Upper lobe of left lung (tissue), 4 donors: ENCODE measurements around the gene RTCB.

Source experiments
- POLR2A ChIP-seq, 4 donors: fragments of 450-650 bp; IDR thresholded peaks; one replicate each; pipeline ENCODE4 v1.5.1; 2016 to 2017; ENCODE audit warnings: antibody characterized with exemption in 4 of 4, mild to moderate bottlenecking in 2 of 4
- POLR2AphosphoS5 ChIP-seq, 2 donors: sonication (generic); formaldehyde crosslinking; IDR thresholded peaks; one replicate each; pipeline ENCODE4 v1.5.1; 2017; ENCODE audit warnings: antibody characterized with exemption in 2 of 2
- TF ChIP-seq, protein P1 (sequence below), 6 experiments: fragments of 450-650 bp in 4 of 6; fragments of 200-600 bp in 2 of 6; sonication (generic) in 2 of 6; IDR thresholded peaks; one replicate each; pipeline ENCODE4 v1.5.1; 2016 to 2019; ENCODE audit warnings: antibody characterized with exemption in 6 of 6

DNA sequence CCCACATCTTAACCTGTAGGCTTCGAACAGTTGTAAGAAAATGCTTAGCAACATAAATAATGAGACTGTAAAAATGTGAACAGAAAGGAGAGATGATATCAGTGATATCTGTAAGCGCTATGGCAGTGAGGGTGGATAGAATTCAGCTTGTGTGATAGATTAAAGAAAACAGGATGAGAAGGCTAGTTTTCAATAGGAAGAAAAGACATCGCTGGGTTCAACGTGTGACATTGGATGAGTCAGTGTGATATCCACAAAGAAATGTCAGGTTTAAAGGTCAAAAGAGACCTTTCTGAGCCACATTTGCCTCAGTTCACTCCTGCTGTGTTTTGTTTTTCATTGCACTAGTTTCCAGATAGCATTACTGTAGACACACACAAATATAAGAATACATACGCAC is 68.1 kb downstream of the RTCB start:
- no peak for TF ChIP-seq POLR2A (IDR thresholded peaks at IDR 0.05)
- TF ChIP-seq, protein P1, sequence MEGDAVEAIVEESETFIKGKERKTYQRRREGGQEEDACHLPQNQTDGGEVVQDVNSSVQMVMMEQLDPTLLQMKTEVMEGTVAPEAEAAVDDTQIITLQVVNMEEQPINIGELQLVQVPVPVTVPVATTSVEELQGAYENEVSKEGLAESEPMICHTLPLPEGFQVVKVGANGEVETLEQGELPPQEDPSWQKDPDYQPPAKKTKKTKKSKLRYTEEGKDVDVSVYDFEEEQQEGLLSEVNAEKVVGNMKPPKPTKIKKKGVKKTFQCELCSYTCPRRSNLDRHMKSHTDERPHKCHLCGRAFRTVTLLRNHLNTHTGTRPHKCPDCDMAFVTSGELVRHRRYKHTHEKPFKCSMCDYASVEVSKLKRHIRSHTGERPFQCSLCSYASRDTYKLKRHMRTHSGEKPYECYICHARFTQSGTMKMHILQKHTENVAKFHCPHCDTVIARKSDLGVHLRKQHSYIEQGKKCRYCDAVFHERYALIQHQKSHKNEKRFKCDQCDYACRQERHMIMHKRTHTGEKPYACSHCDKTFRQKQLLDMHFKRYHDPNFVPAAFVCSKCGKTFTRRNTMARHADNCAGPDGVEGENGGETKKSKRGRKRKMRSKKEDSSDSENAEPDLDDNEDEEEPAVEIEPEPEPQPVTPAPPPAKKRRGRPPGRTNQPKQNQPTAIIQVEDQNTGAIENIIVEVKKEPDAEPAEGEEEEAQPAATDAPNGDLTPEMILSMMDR (IDR thresholded peaks at IDR 0.05) = no peak
- TF ChIP-seq POLR2AphosphoS5 (IDR thresholded peaks at IDR 0.05) = no peak
